HTERT RPE-1 (cell line): ENCODE data around the gene KIF17.
"Not testable (repeated sequence)": the region's sequence is repeated elsewhere in the genome, so short reads cannot be mapped to it uniquely, and the experiment has no call there.

Source experiments
- in situ Hi-C: fragments of 300-500 bp; cut with MboI; formaldehyde crosslinking; loops from 4 replicates; pipeline ENCODE4 v1.14.3; 2020; ENCODE audit warnings: low sequenced_read_pairs

The KIF17 gene

DNA sequence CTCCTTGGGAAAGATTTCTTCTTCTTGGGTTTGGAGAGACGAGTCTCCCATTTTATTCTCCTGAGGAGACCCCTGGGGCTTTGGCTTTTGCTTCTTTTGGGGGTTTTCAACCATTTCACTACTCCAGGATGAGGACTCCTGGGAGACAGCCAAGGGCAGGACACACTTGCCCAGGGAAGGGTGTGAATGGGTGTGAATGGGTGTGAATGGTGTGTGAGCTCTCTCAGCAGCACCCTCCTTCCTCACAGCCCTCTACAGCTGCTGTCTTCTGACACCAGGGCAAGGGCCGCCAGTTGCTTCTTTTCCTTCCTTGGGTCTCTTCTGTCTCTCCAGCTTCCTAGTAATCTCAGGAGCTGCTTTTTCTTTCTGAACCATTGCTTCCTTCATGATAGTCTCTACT, 24.2 kb downstream of the KIF17 start:
- in situ Hi-C loops = no loop called here

DNA sequence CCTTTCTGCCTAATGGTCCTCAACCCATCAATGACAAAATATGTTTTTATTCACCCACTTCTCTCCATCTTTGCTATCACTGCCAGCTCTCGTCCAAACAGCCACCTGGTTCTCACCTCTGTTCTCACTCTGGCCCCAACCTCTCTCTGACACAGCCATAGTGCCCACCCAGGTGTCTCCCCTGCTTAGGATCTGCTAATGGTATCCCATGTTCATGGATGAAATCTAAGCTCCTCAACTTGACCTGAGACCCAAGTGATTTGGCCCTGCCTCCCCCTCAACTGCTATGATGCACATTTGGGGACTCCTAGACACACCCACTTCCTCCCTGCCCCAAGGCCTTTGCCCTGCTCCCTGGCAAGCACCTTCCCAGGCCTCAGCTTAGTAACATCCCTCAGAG, 25.9 kb downstream of the KIF17 start:
- in situ Hi-C loops = no loop called here

DNA sequence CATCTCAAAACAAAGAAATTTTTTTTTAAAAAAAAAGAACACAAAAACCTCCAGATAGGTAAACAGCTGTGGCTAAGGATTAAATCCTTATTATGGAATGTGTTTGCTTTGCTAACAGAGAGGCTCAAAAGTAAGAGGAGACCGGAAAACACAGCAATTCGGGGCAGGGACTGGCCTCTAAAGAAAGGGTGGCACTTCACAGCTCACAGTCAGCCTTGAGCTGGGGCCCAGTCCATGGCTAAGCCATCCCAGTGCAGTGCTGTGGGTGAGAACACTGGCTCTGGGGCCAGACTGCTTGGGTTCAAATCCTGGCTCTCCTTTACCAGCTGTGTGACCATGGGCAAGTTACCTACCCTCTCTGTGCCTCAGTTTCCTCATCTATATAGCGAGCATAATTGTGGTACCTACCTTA, 28.2 kb downstream of the KIF17 start:
- in situ Hi-C loops = no loop called here

DNA sequence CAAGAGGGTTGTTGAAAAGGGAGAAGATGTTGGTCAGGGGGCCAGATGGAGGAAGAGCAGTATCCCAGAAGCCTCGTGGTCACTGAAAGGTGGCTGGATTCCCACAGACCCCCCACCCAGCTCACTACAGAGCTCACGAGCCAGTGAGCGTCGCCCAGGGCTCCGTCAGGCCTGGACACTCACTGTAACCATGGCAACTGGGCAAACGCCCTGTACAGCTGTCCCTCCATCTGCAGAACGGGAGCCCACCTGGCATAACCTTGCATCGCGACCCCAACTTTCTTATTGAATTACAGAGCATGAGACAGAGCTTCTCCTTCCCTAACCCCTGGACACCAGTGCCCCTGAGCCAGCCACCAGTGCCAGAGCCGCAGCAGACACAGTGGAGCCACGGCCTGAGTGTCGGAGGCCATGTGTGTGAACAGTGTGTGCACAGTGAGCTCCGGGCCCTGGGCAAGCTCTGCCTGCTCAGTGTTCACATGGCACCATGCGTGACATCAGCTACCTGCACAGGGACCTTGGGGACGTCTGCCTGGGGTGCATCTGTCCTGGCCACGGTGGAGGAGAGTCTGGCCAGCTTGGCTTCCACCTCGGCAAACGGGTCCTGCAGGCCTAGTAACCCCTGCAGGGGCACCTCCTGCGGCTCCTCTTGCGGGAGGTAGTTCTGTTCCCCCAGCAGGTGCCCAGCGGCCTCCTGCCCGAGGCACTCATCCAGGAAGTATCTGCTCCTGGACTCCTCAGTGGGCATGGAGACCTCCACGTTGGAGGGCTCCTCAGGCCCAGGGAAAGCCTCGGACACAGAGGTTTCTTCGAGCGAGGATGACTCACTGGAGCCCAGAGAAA, 30.7 kb downstream of the KIF17 start:
- in situ Hi-C loops = no loop called here

DNA sequence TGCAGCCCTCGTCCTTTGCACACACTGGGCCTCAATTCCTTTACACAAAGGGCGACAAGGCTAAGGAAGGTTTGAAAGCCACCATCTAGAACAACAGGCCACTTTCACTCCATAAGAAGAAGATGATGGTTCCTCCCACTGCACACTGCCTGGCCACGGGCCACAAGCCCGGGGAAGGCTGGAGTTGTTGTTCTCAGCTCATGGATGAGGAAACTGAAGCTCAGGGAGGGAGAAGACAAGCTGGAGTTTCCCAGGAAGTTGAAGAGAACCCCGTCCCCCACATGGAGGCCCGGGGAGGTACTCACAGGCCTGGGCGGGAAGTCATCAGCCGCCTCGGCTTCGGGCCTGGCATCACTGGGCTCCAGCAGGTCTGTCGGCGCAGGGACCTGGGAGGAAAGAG, 32.1 kb downstream of the KIF17 start:
- in situ Hi-C loops = no loop called here

DNA sequence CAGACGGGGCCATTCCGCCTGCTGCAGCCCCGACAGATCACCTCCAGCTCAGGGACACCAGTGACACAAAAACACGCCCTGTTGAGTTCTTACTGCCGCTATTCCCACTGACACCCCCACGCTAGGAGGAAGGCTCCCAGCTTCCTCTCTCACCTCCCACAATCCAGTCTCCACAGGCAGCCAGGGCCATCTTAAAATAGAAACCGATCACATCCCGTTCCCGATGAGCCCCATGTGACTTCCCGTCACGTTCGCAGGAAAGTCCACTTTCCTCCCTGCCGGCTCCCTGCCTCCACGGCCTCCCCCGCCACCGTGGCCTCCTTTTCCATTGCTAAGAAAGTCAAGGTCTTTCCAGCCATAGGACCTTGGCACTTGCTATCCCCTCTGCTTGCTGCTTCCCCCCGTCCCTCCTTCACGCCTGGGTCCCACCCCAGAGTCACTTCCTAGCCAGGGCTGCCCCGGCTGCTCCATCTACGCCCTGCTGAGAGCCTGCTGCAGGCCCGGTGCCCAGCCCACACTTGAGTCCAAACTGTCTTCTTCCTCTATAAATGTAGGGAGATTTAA, 32.6 kb downstream of the KIF17 start:
- in situ Hi-C loops = no loop called here

DNA sequence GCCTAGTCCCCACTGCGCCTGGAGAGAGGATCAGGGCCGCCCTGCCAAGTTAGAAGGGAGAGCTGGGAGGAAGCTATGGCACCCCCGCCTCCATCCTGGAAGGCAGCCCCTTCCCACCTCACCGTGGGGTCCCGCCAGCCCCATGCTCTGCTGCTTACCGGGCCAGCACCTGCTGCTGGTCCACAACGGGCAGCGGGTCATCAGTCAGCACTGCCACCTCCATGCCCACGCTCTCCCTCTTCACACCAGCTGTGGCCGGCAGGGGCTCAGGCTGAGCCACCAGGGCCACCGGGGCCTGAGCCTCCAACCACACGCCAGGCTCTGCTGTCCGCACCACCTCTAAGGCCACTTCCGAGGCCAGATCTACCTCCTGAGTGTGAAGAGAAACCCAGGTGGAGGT, 33.2 kb downstream of the KIF17 start:
- in situ Hi-C loops = no loop called here

DNA sequence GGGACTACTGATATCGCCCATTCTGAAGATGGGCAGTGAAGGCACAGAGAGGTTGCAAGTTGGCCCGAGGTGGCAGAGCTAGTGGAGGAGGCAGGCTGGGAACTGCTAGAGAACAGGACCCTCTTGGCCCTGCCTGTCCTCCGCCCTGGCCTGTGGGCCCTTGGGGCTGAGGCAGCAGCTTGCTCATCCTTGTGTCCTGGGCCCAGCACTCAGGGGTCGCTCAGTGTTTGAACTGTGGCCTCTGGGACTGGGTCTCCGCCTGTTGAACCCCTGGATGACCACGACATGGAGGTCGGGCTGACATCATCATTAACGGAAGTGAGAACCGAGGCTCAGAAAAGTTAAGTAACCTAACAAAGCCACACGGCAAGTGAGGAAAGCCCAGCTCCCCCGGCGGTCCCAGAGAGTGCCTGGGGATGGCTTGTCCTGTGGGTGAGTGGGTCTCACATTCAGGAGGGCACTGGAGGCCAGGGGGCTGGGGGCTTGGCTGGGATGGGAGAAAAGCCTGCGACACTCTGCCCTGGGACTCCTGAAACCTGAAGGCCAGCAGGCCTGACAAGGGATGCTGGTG, 33.7 kb downstream of the KIF17 start:
- in situ Hi-C loops = no loop called here

DNA sequence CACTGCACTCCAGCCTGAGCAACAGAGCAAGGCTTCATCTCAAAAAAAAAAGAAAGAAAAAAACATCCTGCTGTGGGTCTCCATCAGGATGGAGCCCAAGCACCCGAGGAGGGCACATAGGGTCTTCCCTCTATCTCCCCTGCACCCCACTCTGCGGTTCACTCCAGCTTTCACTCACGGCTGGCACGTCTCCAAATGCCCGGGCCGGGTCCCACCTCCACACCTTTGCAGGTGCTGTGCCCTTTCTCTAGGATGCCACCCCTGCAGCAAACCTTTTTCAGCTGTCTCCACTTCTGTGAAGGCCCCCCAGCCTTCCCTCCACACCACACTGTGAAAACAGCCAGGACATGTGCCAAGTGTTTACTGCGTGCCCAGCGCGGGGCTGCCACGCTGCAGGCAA, 34.2 kb downstream of the KIF17 start:
- in situ Hi-C loops = no loop called here

DNA sequence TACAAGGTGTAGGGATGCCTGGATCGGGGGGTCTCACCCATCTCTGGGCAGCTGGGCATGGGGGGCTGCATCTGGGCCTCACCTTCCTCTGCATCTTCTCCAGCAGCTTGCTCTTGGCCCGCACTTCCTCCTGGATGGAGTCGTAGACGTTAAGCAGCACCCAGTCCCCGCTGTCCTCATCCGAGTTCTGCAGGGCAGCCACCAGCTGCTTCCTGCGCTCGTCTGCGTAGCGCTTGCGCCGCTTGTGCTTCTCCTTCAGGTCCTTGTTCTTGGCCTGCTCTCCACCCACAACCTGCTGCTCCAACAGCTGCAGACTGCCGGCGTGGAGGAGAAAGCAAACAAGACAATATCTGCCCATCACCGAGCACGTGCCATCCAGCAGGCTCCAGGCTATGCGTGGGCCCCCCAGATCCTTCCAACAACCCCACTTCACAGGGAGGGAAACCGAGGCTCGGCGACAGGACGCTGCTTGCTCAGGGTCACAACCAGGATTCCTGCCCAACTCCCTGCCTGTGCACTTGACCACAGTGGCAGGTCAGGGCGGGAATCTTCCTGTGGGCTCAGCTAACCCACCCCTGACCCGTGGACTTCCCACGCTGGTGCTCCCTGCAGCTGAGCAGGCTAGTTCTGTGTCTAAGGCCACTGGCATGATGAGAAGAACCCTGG, 35.1 kb downstream of the KIF17 start:
- in situ Hi-C loops = no loop called here

DNA sequence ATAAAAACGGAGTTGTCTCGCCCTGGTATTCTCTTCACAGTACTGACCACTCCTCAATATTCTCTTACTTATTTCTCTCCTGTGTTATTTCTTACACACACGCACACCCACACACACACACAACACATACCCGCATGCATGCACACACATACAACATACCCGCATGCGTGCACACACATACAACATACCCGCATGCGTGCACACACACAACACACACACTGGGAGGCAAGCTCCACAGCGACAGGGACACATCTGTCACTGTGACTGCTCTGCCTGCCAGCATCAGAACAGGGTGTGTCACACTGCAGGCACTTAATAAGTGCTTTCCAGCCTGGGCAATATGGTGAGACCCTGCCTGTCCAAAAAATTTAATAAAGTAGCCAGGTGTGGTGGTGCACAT, 35.8 kb downstream of the KIF17 start:
- in situ Hi-C loops = no loop called here

DNA sequence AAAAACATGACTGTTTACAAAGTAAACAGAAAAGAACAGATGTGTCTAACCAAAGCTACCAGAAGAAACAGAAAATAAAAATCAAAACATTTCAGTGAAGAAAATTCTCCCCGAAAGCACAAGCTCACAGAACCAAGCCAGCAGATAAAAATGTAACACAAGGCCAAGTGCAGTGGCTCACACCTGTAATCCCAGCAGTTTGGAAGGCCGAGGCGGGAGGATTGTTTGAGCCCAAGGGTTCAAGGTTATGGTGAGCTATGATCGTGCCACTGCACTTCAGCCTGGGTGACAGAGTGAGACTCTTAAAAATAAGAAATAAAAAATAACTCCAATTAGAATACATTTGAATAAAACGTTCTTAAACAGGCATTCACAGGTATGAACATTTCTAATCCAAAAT, 37.5 kb downstream of the KIF17 start:
- in situ Hi-C loops = no loop called here

DNA sequence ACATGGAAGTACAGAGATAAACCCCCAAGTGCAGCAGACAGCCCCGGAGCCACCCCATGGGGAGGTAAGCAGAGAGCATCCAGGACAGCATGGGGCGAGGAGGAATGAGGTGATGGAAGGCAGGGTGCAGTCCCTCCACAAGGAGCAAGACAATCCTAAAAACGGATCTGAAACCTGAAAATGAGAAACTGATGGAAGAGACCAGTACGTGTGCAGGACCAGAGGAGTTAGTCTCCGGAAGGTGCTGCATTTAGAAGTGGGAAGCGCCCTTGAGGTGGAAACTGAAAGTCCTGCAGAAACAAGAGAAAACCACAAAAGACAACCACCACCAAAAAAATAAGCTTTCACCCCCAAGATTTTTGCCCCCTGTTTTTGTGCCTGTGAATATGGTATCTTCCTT, 39.2 kb downstream of the KIF17 start:
- in situ Hi-C loops = no loop called here

DNA sequence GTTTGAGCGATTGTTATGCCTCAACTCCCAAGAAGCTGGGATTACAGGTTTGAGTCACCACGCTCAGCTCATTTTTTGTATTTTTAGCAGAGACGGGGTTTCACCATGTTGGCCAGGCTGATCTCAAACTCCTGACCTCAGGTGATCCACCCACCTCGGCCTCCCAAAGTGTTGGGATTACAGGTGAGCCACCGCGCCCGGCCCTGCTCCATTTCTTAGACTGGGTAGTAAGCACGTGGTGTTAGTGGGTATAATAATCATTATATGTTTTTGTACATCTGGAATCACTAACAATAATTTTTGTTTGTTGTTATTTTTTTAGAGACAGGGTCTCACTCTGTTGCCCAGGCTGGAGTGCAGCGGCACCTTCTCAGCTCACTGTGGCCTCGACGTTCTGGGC, 44.2 kb downstream of the KIF17 start:
- in situ Hi-C loops = not testable (repeated sequence)

DNA sequence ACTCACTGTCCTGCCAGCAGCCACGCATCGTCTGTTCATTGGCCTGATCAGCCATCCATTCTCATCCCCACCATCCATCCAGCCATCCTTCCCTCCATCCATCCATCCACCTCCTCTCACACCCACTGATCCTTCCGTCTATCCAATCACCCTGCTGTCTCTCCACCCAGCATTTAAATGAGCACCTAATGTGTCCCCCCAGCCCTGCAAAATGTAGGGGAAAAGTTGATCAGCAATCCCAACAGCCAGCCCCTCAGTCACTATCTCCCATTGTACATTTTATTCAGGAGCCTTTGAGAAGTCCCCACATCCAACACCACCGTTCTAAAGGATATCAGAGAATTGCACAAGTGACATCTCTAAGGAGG, 45.6 kb downstream of the KIF17 start:
- in situ Hi-C loops = no loop called here

DNA sequence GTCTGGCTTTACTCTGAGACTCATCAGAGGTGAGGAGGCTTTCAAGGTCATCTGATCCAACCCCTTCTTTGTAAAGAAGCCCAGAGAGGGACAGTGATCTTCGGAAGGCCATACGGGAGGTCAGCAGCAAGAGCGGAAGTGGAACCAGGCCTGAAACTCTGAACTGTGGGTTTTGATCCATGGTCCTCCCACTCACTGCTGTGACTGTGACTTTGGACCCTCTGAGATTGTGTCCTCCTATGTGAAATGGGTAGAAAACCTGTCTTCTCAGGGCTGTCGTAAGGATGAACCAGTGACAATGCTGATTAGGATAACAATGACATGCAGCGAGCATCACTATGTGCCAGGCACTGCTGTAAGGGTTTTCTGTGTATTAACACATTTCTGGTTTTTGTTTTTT, 46.9 kb downstream of the KIF17 start:
- in situ Hi-C loops = no loop called here

DNA sequence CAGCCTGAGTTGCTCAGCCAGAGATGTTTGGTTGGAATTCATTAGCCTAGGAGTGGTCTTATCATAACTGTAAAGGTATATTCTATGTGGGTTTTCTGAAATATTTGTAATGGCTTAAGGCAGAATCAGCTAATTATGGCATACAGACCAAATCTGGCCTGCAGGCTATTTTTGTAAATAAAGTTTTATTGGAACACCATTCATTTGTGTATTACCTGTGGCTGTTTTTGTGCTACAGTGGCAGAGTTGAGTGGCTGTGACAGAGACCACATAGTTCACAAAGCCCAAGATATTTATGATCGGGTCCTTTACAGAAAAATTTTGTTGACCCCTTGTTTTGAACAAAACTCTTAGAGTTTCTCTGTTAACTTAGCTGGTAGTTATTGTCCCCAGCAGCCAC, 49.2 kb downstream of the KIF17 start:
- in situ Hi-C loops = no loop called here

DNA sequence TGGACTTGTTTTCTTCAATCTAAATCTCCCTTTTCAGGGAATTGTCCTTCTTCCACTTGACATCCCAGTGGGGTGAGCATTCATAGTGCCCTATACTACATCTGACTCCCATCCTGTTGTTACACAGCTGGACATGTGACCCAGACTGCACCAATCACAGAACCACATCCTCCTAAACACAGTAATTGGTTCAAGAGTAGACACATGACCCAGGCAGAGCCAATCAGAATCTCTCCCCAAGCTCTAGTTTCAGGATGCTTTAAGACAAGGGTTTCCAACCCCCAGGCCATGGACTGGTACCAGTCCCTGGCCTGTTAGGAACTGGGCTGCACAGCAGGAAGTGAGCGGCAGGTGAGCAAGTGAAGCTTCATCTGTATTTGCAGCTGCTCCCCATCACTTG, 51.0 kb downstream of the KIF17 start:
- in situ Hi-C loops = no loop called here

DNA sequence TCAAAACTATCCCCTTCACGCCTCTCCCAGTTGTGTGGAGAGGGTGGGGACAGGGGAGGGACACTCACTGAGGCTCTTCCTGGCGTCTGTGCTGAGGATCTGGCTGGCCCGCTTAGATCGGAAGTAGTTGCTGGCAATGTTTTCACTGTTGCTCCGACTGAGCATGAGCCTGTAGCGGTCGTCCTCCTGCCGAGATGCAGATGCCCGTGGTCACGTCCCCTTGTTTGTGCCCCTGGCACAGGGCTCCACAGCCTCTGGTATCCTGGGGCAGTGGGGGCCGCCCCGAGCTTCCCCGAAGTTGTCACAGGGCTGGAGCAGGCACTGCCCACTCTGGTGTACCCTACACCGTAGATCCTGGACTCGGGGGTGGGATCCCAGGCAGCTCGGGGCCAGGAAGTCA, 51.7 kb downstream of the KIF17 start:
- in situ Hi-C loops = no loop called here

DNA sequence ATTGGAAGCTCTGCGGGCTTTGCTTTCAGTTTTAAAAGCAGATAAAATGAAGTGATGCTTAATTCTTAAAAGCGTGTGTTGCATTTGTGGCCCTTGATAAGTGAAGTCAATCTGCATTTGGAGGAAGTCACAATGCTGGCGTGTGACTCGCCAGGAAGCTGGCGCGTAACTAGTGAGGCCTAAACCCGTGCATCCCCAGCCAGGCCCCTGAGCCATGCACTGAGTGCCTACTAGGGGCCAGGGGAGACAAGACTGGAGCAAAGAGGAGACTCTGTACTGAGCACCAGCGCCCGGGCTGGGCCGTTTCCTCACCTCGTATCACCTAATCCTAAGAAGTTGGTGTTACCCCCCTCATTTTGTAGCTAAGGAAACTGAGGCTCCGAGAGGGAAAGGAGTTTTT, 52.1 kb downstream of the KIF17 start:
- in situ Hi-C loops = no loop called here

DNA sequence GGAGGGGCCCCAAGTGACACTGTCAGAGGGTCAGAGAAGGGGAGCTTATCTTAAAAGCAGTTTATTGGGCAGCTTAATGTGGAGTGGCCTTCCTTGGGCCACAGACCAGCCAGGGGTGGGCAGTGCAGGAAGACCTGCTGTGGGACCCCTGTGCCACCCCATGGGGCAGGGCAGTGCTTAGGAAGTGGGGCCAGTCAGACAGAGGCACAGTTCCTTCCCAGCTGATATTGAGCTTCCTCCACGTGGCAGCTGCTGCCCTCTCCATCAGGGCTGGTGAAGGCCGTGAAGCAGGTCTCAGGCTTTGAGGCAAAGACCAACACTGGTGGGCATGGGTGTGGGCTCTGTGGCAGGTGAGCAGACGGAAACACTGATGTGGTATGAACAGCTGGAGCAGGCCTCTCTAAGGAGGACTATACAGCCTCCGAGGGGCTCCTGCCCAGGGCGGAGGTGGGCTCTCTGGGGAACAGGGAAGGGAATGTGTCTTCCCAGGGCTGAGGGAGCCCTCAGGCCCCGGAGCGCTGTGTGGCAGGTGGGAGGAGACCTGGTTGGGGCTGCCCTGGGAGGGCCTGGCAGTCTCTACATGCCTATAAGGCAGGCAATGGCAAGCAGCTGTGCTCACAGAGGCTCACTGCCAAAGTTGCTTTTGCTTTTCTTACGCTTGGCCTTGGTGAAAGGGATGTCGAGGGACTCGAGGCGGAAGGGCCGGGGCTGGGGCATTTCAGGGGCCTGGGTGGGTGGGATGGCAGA, 53.7 kb downstream of the KIF17 start:
- in situ Hi-C loops = no loop called here
